ENCODE results near the gene MFRP.
A peak's percentile ranks its signal among the peaks of the same experiment; 100 is the strongest.

Gene MFRP

GRCh38 chr11:119317592-119318239 is 28.8 kb downstream of the MFRP start:
- no peak for DNase-seq (ENCODE audit: low spot score)

- DNase-seq (ENCODE audit: low spot score): no peak
Observed at GRCh38 chr11:119316729-119317591, 29.5 kb downstream of the MFRP start, which contains the start of gene MCAM. Gene MCAM, minus strand, starts transcription at chr11:119317130. Its CDS starts 29 bp downstream, at chr11:119317101.

GRCh38 chr11:119316016-119316728 is 30.3 kb downstream of the MFRP start:
- no peak for DNase-seq (ENCODE audit: low spot score)

GRCh38 chr11:119315131-119316015 is 31.1 kb downstream of the MFRP start:
- DNase-seq (ENCODE audit: low spot score): peak; percentile 31

GRCh38 chr11:119314726-119315125 is 31.8 kb downstream of the MFRP start:
- no peak for DNase-seq (ENCODE audit: low spot score)

GRCh38 chr11:119310682-119311052 is 35.8 kb downstream of the MFRP start:
- DNase-seq (ENCODE audit: low spot score): no peak

GRCh38 chr11:119309953-119310681 is 36.4 kb downstream of the MFRP start:
- DNase-seq (ENCODE audit: low spot score): no peak

GRCh38 chr11:119309411-119309810 is 37.1 kb downstream of the MFRP start:
- no peak for DNase-seq (ENCODE audit: low spot score)

- DNase-seq (ENCODE audit: low spot score): no peak
Observed at GRCh38 chr11:119307974-119308373, 38.5 kb downstream of the MFRP start.

GRCh38 chr11:119307219-119307618 is 39.3 kb downstream of the MFRP start:
- DNase-seq (ENCODE audit: low spot score): no peak

GRCh38 chr11:119306373-119306890 is 40.1 kb downstream of the MFRP start:
- DNase-seq (ENCODE audit: low spot score): peak; percentile 19

- no peak for DNase-seq (ENCODE audit: low spot score)
Observed at GRCh38 chr11:119305556-119306372, 40.7 kb downstream of the MFRP start.

- DNase-seq (ENCODE audit: low spot score): no peak
Observed at GRCh38 chr11:119303227-119303718, 43.2 kb downstream of the MFRP start.

GRCh38 chr11:119300198-119300964 is 46.1 kb downstream of the MFRP start:
- DNase-seq (ENCODE audit: low spot score): no peak

GRCh38 chr11:119299416-119299815 is 47.1 kb downstream of the MFRP start:
- no peak for DNase-seq (ENCODE audit: low spot score)

- DNase-seq (ENCODE audit: low spot score): no peak
Observed at GRCh38 chr11:119298726-119299125, 47.8 kb downstream of the MFRP start.

GRCh38 chr11:119297938-119298337 is 48.6 kb downstream of the MFRP start:
- DNase-seq (ENCODE audit: low spot score): no peak

GRCh38 chr11:119295178-119295577 is 51.3 kb downstream of the MFRP start:
- DNase-seq (ENCODE audit: low spot score): no peak

GRCh38 chr11:119293461-119293860 is 53.0 kb downstream of the MFRP start:
- no peak for DNase-seq (ENCODE audit: low spot score)

Data from CD4-positive, alpha-beta T cell treated with Interleukin-2 at 100 ng/mL for 4 hours (primary cell).